Measurements from ENCODE around the gene ACVR2A. TPM values are rescaled to one million over a fixed set of nuclear protein-coding genes. Genes with fewer than 3 reads are reported as not detected.

The ACVR2A gene
- polyA plus RNA-seq, 1 donor (not counting 4 experiments of a cell fraction or from before 2014, with no cell fraction given): 6.6 TPM

GRCh38 chr2:147888680-147889079 lies 43.9 kb downstream of the ACVR2A start:
- Histone ChIP-seq H3K4me2 (ENCODE audit: control insufficient read depth, extremely low read depth, insufficient read depth, low read depth, low read length) (peak overlapping the region; percentile 7), H4K20me1 (ENCODE audit: control insufficient read depth, extremely low read depth, insufficient read depth, low read length) (no peaks in the 10 kb centered on the region), H3K9me3 (ENCODE audit: control insufficient read depth, low read depth, low read length) (no peaks in the 10 kb centered on the region), H2AFZ (ENCODE audit: control insufficient read depth, low read length) (no peak overlapping the region), H3K36me3 (ENCODE audit: control insufficient read depth in 2 of 2, extremely low read depth in 1 of 2, insufficient read depth in 2 of 2, low read length in 2 of 2) (no peaks in the 10 kb centered on the region), H3K9ac (ENCODE audit: control insufficient read depth, extremely low read depth, insufficient read depth, low read length) (no peak overlapping the region), H3K4me1 (ENCODE audit: control insufficient read depth, extremely low read depth, insufficient read depth, low read length) (no peaks in the 10 kb centered on the region), H3K27ac (ENCODE audit: control insufficient read depth, insufficient read depth, low read length) (no peak overlapping the region), H3K4me3 (ENCODE audit: control insufficient read depth in 2 of 3, extremely low read depth in 1 of 3, insufficient read depth in 2 of 3, low read depth in 1 of 3, low read length in 3 of 3) (no peak overlapping the region), H3K9me1 (ENCODE audit: control insufficient read depth, extremely low read depth, insufficient read depth, low read length) (no peaks in the 10 kb centered on the region), H3K27me3 (ENCODE audit: control insufficient read depth, extremely low read depth, insufficient read depth, low read length) (no peaks in the 10 kb centered on the region), H3K79me2 (ENCODE audit: control insufficient read depth, insufficient read depth, low read length) (peaks cover 11% of the 10 kb centered on the region)
- no peak for TF ChIP-seq CTCF (optimal IDR thresholded peaks at IDR 0.05 in 1 of 3, IDR thresholded peaks at IDR 0.05 in 1 of 3, conservative IDR thresholded peaks at IDR 0.05 in 1 of 3; ENCODE audit: extremely low read depth in 1 of 3, insufficient read depth in 2 of 3, low read length in 3 of 3)
- no peak for TF ChIP-seq EZH2 (IDR thresholded peaks at IDR 0.05; ENCODE audit: low read length)
- no peak for DNase-seq (ENCODE audit: low read depth, low spot score)
- dilution Hi-C loops (cut with MboI; ENCODE audit: extremely low pct_ligation_motif_present, low sequenced_read_pairs): no loop called here
- no peak for FAIRE-seq

GRCh38 chr2:147904051-147904450 lies 59.2 kb downstream of the ACVR2A start:
- FAIRE-seq (no peak), DNase-seq (ENCODE audit: low read depth, low spot score) (no peak)
- Histone ChIP-seq H3K27ac (ENCODE audit: control insufficient read depth, insufficient read depth, low read length) (no peak overlapping the region), H4K20me1 (ENCODE audit: control insufficient read depth, extremely low read depth, insufficient read depth, low read length) (no peaks in the 10 kb centered on the region), H3K9me1 (ENCODE audit: control insufficient read depth, extremely low read depth, insufficient read depth, low read length) (no peaks in the 10 kb centered on the region), H3K36me3 (ENCODE audit: control insufficient read depth in 2 of 2, extremely low read depth in 1 of 2, insufficient read depth in 2 of 2, low read length in 2 of 2) (no peaks in the 10 kb centered on the region), H2AFZ (ENCODE audit: control insufficient read depth, low read length) (no peak overlapping the region), H3K79me2 (ENCODE audit: control insufficient read depth, insufficient read depth, low read length) (no peaks in the 10 kb centered on the region), H3K4me1 (ENCODE audit: control insufficient read depth, extremely low read depth, insufficient read depth, low read length) (peaks cover 4% of the 10 kb centered on the region), H3K9me3 (ENCODE audit: control insufficient read depth, low read depth, low read length) (no peaks in the 10 kb centered on the region), H3K9ac (ENCODE audit: control insufficient read depth, extremely low read depth, insufficient read depth, low read length) (no peak overlapping the region), H3K4me3 (ENCODE audit: control insufficient read depth in 2 of 3, extremely low read depth in 1 of 3, insufficient read depth in 2 of 3, low read depth in 1 of 3, low read length in 3 of 3) (no peak overlapping the region), H3K4me2 (ENCODE audit: control insufficient read depth, extremely low read depth, insufficient read depth, low read depth, low read length) (no peak overlapping the region), H3K27me3 (ENCODE audit: control insufficient read depth, extremely low read depth, insufficient read depth, low read length) (no peaks in the 10 kb centered on the region)
- TF ChIP-seq CTCF (optimal IDR thresholded peaks at IDR 0.05 in 1 of 3, IDR thresholded peaks at IDR 0.05 in 1 of 3, conservative IDR thresholded peaks at IDR 0.05 in 1 of 3; ENCODE audit: extremely low read depth in 1 of 3, insufficient read depth in 2 of 3, low read length in 3 of 3) (no peak), EZH2 (IDR thresholded peaks at IDR 0.05; ENCODE audit: low read length) (no peak)
- dilution Hi-C loops (cut with MboI; ENCODE audit: extremely low pct_ligation_motif_present, low sequenced_read_pairs): loop anchor here (25.0 kb wide), 1 partner anchor 867 kb away; no protein-coding TSS in a partner anchor
